GM12878 (cell line): ENCODE measurements around the gene LGALS1. TPM values are rescaled to one million over a fixed set of nuclear protein-coding genes. Genes with fewer than 3 reads are reported as not detected.

Source experiments
- ATAC-seq: fragments of 200-7000 bp; cut with Tn5 transposase; 3 replicates; pipeline ENCODE4 v1.9.1; 2020; ENCODE audit warnings: mild to moderate bottlenecking, moderate library complexity
- BruUV-seq: library from RNA; stranded (reverse); fragments of 400-500 nt; replicated peaks from 2 replicates; lab custom pipeline; 2021; lab: Mats Ljungman, UMichigan
- CTCF ChIA-PET: fragments of 300-600 bp; sonication (Branson Sonifier 250); formaldehyde crosslinking; extraction: SDS; loops from one replicate; lab custom pipeline; 2021; ENCODE audit warnings: inconsistent platforms; lab: Yijun Ruan, JAX
- POLR2A ChIA-PET: fragments of 350-600 bp; formaldehyde crosslinking; extraction: SDS; loops from one replicate; lab custom pipeline; 2021; ENCODE audit warnings: inconsistent platforms; lab: Charles Lee
- RAD21 ChIA-PET: fragments of 300-600 bp; sonication (Branson Sonifier 250); formaldehyde crosslinking; loops from one replicate; lab custom pipeline; 2023; ENCODE audit warnings: antibody characterized with exemption; ENCODE audit not compliant: unreplicated experiment; lab: Charles Lee
- SMC1A ChIA-PET: fragments of 300-600 bp; sonication (Branson Sonifier 250); formaldehyde crosslinking; loops from one replicate; lab custom pipeline; 2023; ENCODE audit not compliant: unreplicated experiment, uncharacterized antibody; lab: Charles Lee
- DNase-seq: peaks from one replicate; pipeline ENCODE4 v3.0.0-alpha.2; 2011; ENCODE audit warnings: low read depth, low spot score
- FAIRE-seq: peaks from 3 replicates; lab custom pipeline; 2011; peaks lifted over from hg19 to GRCh38; lab: Jason Lieb, UNC
- H2AFZ ChIP-seq: 2 replicates; pipeline ENCODE4 v1.6.0; 2011; ENCODE audit warnings: low read depth, low read length, control low read depth; ENCODE audit not compliant: control insufficient read depth
- H3K27ac ChIP-seq: 2 replicates; pipeline ENCODE4 v1.5.1; 2011; ENCODE audit warnings: control low read depth; ENCODE audit not compliant: control insufficient read depth, insufficient read depth
- H3K27me3 ChIP-seq, 2 experiments: replicated peaks in 1 of 2; 2 replicates each; pipeline versions ENCODE4 v1.6.0 to v1.6.1; 2011; ENCODE audit warnings: low read length in 1 of 2; ENCODE audit not compliant: control insufficient read depth in 2 of 2, insufficient read depth in 2 of 2
- H3K36me3 ChIP-seq, 2 experiments: 2 replicates each; pipeline ENCODE4 v1.5.1; 2011; ENCODE audit warnings: low read length in 1 of 2; ENCODE audit not compliant: control insufficient read depth in 2 of 2, insufficient read depth in 2 of 2
- H3K4me1 ChIP-seq: 2 replicates; pipeline ENCODE4 v1.6.1; 2011; ENCODE audit warnings: mild to moderate bottlenecking, low read length, moderate library complexity, mixed read lengths; ENCODE audit not compliant: control insufficient read depth, insufficient read depth
- H3K4me2 ChIP-seq: 2 replicates; pipeline ENCODE4 v1.6.0; 2011; ENCODE audit warnings: control low read depth; ENCODE audit not compliant: control insufficient read depth, insufficient read depth
- H3K4me3 ChIP-seq: fragments of 200-600 bp; sonication (generic); 2 replicates; pipeline ENCODE4 v1.5.1; 2016
- H3K79me2 ChIP-seq: 2 replicates; pipeline ENCODE4 v1.6.0; 2011; ENCODE audit warnings: low read length; ENCODE audit not compliant: control insufficient read depth, insufficient read depth
- H3K9ac ChIP-seq: 2 replicates; pipeline ENCODE4 v1.8.0; 2011; ENCODE audit warnings: low read length, control low read depth, mixed read lengths; ENCODE audit not compliant: control insufficient read depth, insufficient read depth
- H3K9me3 ChIP-seq: replicated peaks from 3 replicates; pipeline ENCODE4 v1.5.1; 2011; ENCODE audit warnings: mild to moderate bottlenecking, low read length; ENCODE audit not compliant: control insufficient read depth, insufficient read depth
- H4K20me1 ChIP-seq: 2 replicates; pipeline ENCODE4 v1.6.0; 2011; ENCODE audit not compliant: control insufficient read depth, insufficient read depth
- ASH2L ChIP-seq: fragments of 300-600, 200-600 bp; sonication (generic); IDR thresholded peaks from 2 replicates; pipeline ENCODE4 v1.6.1; 2017; ENCODE audit warnings: low read depth, mild to moderate bottlenecking, borderline replicate concordance
- CEBPB ChIP-seq, 2 experiments: fragments of 150-350 bp in 1 of 2; IDR thresholded peaks; 2 replicates each; pipeline ENCODE4 v1.6.1; 2012 to 2014; ENCODE audit warnings: low read depth in 2 of 2, low read length in 2 of 2, borderline replicate concordance in 1 of 2, inconsistent platforms in 1 of 2
- MEF2B ChIP-seq: fragments of 450-650 bp; IDR thresholded peaks from 2 replicates; pipeline ENCODE4 v1.6.1; 2018; ENCODE audit warnings: mild to moderate bottlenecking, moderate library complexity; ENCODE audit not compliant: partially characterized antibody, poor library complexity, severe bottlenecking
- NFIC ChIP-seq: IDR thresholded peaks from 2 replicates; pipeline ENCODE4 v1.6.1; 2012; ENCODE audit warnings: low read depth, mild to moderate bottlenecking, inconsistent platforms, low read length, moderate library complexity
- NR2C2 ChIP-seq: IDR thresholded peaks from 2 replicates; pipeline ENCODE4 v1.6.1; 2011; ENCODE audit warnings: borderline replicate concordance, low read depth; ENCODE audit not compliant: control insufficient read depth, insufficient read length
- PAX5 ChIP-seq: IDR thresholded peaks from 2 replicates; pipeline ENCODE4 v1.6.1; 2011; ENCODE audit warnings: low read depth, low read length, borderline replicate concordance
- PML ChIP-seq: IDR thresholded peaks from 2 replicates; pipeline ENCODE4 v1.6.1; 2012; ENCODE audit warnings: low read length, inconsistent platforms
- RELA ChIP-seq: fragments of 450-650 bp; IDR thresholded peaks from 2 replicates; pipeline ENCODE4 v1.8.0; 2014; ENCODE audit warnings: borderline replicate concordance; ENCODE audit not compliant: partially characterized antibody
- SREBF2 ChIP-seq: IDR thresholded peaks from 2 replicates; pipeline ENCODE4 v1.6.1; 2012; ENCODE audit warnings: mild to moderate bottlenecking, low read length
- TBL1XR1 ChIP-seq: IDR thresholded peaks from 2 replicates; pipeline ENCODE4 v1.6.1; 2012; ENCODE audit warnings: low read depth, low read length, improper control_type of control experiment
- ZZZ3 ChIP-seq: IDR thresholded peaks from 2 replicates; pipeline ENCODE4 v1.6.1; 2011; ENCODE audit warnings: low read depth; ENCODE audit not compliant: control insufficient read depth, insufficient read length
- WGBS: methylation state at CpG from one replicate; pipeline ENCODE4 v1.1.6; 2016; ENCODE audit warnings: low lambda C conversion rate; ENCODE audit not compliant: insufficient replicate concordance, insufficient coverage; ENCODE audit errors: missing lambda C conversion rate; 5-methylcytosine and 5-hydroxymethylcytosine counted together
- in situ Hi-C: fragments of 300-500 bp; cut with MboI; formaldehyde crosslinking; loops from 9 replicates; pipeline ENCODE4 v1.14.3; 2018; ENCODE audit warnings: mixed read lengths
- intact Hi-C: fragments of 100-400 bp; cut with micrococcal nuclease; formaldehyde crosslinking; loops from one replicate; pipeline ENCODE4 v1.14.2; 2022; ENCODE audit not compliant: unreplicated experiment
- polyA plus RNA-seq, 11 experiments: library from polyadenylated mRNA; depleted of rRNA in 4 of 11; unstranded in 6 of 11; stranded (reverse) in 5 of 11; fragments of >200 nt; fragmentation: Nextera tagmentation in 4 of 11; fragmentation: Illumina TruSeq in 1 of 11; extraction: Ambion mirVana in 4 of 11; extraction: Trizol in 1 of 11; gene quantifications; 1 replicate in 1 of 11; 2 replicates in 10 of 11; pipeline versions ENCODE4 v1.2.1 to v1.2.3, GENCODE V29; 2011 to 2016; ENCODE audit warnings: inconsistent platforms in 2 of 11, missing spikeins in 2 of 11, low read depth in 1 of 11
- total RNA-seq, 4 experiments: library from RNA; depleted of rRNA in 3 of 4; stranded (reverse); fragments of >200 nt in 3 of 4; fragmentation: Illumina TruSeq in 1 of 4; extraction: Trizol in 1 of 4; gene quantifications; 2 replicates each; pipeline versions ENCODE4 v1.2.1 to v1.2.3, GENCODE V29; 2013 to 2021
- TF ChIP-seq, protein P1 (sequence below): IDR thresholded peaks from 2 replicates; pipeline ENCODE4 v1.6.1; 2011; ENCODE audit warnings: borderline replicate concordance, low read depth, mild to moderate bottlenecking, moderate library complexity, low read length; ENCODE audit not compliant: insufficient read depth, poor library complexity, severe bottlenecking
- TF ChIP-seq, protein P2 (sequence below): fragments of 450-650 bp; IDR thresholded peaks from 2 replicates; pipeline ENCODE4 v1.6.1; 2017; ENCODE audit warnings: borderline replicate concordance
- TF ChIP-seq, protein P3 (sequence below): fragments of 450-650 bp; formaldehyde crosslinking; IDR thresholded peaks from 2 replicates; pipeline ENCODE4 v1.4.0; 2022; ENCODE audit warnings: mild to moderate bottlenecking, moderate library complexity

The LGALS1 gene
- total and polyA plus RNA-seq, 10 of the 15 experiments (the other 5 are each of a cell fraction or from before 2014, with no cell fraction given), result 312 to 1,889 (median 706) TPM

- DNase-seq, result no peak
- no peak for ATAC-seq
- POLR2A ChIA-PET, result interaction anchor here (1.0 to 9.6 kb wide), 5 partner anchors 8 to 55 kb away, joined by 3 to 209 read pairs (median 6); partner anchors contain the start of genes LGALS1 and NOL12
- no peak overlapping the region for H2AFZ ChIP-seq
- H4K20me1 ChIP-seq, result no peaks in the 10 kb centered on the region
- 61% methylated on average over 5 of the region's 5 CpGs for WGBS
- peak overlapping the region; percentile 33; the same call in 1 of the 2 replicates for H3K9ac ChIP-seq
- no TSS peak for BruUV-seq
- CTCF ChIA-PET, result interaction anchor here (0.6 to 11.7 kb wide), 18 partner anchors 8 to 304 kb away, joined by 3 to 414 read pairs (median 6); partner anchors contain the start of genes GGA1, LGALS1, NOL12 and SH3BP1
- intact Hi-C loops (no loop called here), in situ Hi-C loops (no loop called here)
- RAD21 ChIA-PET, result interaction anchor here (0.9 to 9.1 kb wide), 14 partner anchors 9 to 292 kb away, joined by 3 to 173 read pairs (median 8); partner anchors contain the start of genes ANKRD54, C22orf23, GCAT and GGA1
- peaks cover 0 to 12% of the 10 kb centered on the region in 2 experiments; a peak in 3 of 4 replicates for H3K36me3 ChIP-seq
- SMC1A ChIA-PET, result interaction anchor here (0.9 to 7.9 kb wide), 9 partner anchors 10 to 203 kb away, joined by 3 to 157 read pairs (median 23); partner anchors contain the start of genes GGA1, LGALS1, NOL12 and SH3BP1
- H3K4me2 ChIP-seq, result peak overlapping the region; percentile 82
- H3K4me3 ChIP-seq, result peak overlapping the region; percentile 34
- H3K27me3 ChIP-seq, result no peaks in the 10 kb centered on the region
- peak overlapping the region; percentile 35 for H3K27ac ChIP-seq
- H3K79me2 ChIP-seq, result peaks cover 51% of the 10 kb centered on the region
- H3K9me3 ChIP-seq, result no peaks in the 10 kb centered on the region
- peak; percentile 77 for FAIRE-seq
- H3K4me1 ChIP-seq, result peaks cover 12% of the 10 kb centered on the region
- no peak for TF ChIP-seq RELA
- TF ChIP-seq, protein P1, sequence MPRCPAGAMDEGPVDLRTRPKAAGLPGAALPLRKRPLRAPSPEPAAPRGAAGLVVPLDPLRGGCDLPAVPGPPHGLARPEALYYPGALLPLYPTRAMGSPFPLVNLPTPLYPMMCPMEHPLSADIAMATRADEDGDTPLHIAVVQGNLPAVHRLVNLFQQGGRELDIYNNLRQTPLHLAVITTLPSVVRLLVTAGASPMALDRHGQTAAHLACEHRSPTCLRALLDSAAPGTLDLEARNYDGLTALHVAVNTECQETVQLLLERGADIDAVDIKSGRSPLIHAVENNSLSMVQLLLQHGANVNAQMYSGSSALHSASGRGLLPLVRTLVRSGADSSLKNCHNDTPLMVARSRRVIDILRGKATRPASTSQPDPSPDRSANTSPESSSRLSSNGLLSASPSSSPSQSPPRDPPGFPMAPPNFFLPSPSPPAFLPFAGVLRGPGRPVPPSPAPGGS, result no peak
- TF ChIP-seq, protein P2, sequence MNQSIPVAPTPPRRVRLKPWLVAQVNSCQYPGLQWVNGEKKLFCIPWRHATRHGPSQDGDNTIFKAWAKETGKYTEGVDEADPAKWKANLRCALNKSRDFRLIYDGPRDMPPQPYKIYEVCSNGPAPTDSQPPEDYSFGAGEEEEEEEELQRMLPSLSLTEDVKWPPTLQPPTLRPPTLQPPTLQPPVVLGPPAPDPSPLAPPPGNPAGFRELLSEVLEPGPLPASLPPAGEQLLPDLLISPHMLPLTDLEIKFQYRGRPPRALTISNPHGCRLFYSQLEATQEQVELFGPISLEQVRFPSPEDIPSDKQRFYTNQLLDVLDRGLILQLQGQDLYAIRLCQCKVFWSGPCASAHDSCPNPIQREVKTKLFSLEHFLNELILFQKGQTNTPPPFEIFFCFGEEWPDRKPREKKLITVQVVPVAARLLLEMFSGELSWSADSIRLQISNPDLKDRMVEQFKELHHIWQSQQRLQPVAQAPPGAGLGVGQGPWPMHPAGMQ, result no peak
- no peak for TF ChIP-seq PML
- TF ChIP-seq PAX5, result no peak
- TF ChIP-seq, protein P3, sequence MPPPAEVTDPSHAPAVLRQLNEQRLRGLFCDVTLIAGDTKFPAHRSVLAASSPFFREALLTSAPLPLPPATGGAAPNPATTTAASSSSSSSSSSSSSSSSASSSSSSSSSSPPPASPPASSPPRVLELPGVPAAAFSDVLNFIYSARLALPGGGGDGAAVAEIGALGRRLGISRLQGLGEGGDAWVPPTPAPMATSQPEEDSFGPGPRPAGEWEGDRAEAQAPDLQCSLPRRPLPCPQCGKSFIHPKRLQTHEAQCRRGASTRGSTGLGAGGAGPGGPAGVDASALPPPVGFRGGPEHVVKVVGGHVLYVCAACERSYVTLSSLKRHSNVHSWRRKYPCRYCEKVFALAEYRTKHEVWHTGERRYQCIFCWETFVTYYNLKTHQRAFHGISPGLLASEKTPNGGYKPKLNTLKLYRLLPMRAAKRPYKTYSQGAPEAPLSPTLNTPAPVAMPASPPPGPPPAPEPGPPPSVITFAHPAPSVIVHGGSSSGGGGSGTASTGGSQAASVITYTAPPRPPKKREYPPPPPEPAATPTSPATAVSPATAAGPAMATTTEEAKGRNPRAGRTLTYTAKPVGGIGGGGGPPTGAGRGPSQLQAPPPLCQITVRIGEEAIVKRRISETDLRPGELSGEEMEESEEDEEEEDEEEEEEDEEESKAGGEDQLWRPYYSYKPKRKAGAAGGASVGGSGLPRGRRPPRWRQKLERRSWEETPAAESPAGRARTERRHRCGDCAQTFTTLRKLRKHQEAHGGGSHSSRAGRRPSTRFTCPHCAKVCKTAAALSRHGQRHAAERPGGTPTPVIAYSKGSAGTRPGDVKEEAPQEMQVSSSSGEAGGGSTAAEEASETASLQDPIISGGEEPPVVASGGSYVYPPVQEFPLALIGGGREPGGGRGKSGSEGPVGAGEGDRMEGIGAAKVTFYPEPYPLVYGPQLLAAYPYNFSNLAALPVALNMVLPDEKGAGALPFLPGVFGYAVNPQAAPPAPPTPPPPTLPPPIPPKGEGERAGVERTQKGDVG (CRISPR knock-in tag), result no peak
- TF ChIP-seq NFIC, result no peak
- TF ChIP-seq ASH2L, result no peak
- TF ChIP-seq CEBPB (IDR thresholded peaks at IDR 0.05; ENCODE audit: borderline replicate concordance in 1 of 2, low read depth in 2 of 2, low read length in 2 of 2), result no peak
- TF ChIP-seq MEF2B, result peak; percentile 81
- TF ChIP-seq SREBF2, result no peak
- no peak for TF ChIP-seq ZZZ3
- no peak for TF ChIP-seq TBL1XR1
- TF ChIP-seq NR2C2, result no peak
Observed at GRCh38 chr22:37662039-37662438, 13.4 kb upstream of the LGALS1 start.
